Measurements from ENCODE around the gene SLC35D1.

- TF ChIP-seq EZH2phosphoT487 (IDR thresholded peaks at IDR 0.05; ENCODE audit: insufficient read depth, low read depth) (no peak), EZH2 (IDR thresholded peaks at IDR 0.05; ENCODE audit: insufficient read depth, poor library complexity, severe bottlenecking) (no peak)
Measured at GRCh38 chr1:66984491-66984890, 69.5 kb downstream of the SLC35D1 start.
